NCI-H187 treated with DMSO at 0.1 percent for 48 hours (cell line): Measurements from ENCODE around the gene CTSH.

Experiments
- DNase-seq: peaks from one replicate; lab custom pipeline; 2025; lab: John Stamatoyannopoulos, UW

The CTSH gene, protein sequence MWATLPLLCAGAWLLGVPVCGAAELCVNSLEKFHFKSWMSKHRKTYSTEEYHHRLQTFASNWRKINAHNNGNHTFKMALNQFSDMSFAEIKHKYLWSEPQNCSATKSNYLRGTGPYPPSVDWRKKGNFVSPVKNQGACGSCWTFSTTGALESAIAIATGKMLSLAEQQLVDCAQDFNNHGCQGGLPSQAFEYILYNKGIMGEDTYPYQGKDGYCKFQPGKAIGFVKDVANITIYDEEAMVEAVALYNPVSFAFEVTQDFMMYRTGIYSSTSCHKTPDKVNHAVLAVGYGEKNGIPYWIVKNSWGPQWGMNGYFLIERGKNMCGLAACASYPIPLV

DNA sequence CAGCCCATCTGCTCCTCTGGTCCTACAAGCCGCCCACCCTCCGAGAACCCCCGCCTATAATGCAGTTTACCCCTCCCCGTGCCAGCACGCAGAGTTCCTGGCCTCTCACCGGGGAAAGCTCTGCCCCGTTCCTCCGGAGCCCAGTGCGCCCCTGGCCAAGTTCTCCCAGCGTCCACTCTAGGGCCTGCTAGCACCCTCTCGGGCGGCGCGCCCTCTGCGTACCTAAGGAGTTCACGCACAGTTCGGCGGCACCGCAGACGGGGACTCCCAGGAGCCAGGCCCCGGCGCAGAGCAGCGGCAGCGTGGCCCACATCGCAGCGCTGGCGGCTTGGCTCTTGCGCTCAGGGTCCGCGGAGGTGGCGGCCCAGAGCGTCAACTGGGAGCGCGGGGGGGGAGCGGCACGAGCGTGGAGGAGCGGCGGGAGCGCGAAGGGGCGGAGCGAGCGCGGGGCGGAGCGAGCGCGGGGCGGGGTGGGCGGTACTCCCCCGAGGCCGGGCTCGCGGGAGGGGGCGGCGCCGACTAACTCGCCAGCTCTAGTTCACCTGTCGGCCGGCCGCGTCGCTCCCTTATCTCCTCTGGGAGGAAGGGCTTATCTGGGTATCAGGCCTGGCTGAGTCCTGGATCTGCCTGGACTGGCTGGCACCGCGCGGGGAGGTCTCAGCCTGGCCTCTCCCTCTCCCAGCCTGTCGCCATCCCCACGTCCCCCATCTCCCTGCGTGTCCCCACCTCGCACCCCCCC lies at the start of gene CTSH:
Gene CTSH (minus strand): TSS at position 378 of the 739 bp plus-strand sequence. CDS start 65 bp downstream, at position 313.
- no peak for DNase-seq

DNA sequence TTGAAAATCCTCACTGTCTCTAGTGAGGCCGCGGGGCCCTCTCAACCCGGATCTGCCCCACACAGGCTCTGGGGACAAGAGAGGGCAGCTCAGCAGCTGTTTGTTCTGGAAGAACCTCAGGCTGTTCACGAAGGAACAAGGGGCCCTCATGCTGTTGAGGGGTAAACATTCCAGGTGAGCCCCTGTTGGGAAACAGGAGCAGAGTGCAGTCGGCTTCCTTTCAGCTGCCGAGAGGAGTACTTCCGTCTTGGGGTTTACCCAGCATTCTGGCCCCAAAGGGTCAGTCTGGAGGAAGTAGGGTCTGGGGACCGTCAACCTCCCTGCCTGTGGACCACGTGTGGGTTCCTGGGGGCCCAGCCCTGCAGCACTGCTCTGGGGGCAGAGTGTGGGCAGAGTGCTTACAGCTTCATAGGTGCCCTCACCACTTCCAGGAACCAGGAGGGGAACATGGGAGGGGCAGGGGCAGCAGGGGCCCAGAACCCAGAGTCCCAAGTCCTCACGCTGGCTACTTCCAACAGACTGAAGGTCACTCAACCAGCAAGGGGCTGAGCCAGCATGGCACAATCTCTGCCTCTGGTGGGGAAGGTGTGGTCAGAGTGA lies 49.2 kb upstream of the CTSH start:
- no peak for DNase-seq

DNA sequence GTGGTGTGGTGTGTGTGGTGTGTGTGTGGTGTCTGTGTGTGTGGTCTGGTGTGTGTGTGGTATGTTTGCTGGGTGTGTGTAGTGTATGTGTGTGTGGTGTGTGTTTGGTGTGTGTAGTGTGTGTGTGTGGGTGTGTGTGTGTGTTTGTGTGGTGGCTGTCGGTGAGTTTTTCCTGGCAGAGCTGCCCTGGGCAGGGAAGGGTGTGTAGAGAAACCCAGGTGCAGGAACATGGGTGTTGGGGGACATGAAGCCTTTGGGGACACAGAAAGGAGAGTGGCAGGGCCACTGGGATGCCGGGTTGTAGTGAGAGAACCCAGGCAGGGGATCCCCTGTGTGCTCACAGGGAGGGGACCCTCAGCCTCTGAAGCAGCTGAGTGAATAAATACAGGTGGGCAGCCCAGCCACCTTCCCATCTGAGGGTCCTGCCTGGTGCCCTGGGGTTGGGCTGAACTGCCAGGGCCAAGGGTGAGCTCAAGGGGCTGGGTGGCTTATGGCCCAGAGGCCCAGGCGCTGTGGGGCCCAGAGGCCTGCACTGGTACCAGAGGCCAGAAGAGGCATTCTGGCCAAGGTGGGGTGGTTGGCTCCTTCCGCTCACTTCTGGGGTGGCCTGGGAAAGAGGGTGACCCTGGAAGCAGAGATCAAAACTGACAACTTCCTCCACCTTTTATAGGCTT lies 48.5 kb upstream of the CTSH start:
- no peak for DNase-seq

DNA sequence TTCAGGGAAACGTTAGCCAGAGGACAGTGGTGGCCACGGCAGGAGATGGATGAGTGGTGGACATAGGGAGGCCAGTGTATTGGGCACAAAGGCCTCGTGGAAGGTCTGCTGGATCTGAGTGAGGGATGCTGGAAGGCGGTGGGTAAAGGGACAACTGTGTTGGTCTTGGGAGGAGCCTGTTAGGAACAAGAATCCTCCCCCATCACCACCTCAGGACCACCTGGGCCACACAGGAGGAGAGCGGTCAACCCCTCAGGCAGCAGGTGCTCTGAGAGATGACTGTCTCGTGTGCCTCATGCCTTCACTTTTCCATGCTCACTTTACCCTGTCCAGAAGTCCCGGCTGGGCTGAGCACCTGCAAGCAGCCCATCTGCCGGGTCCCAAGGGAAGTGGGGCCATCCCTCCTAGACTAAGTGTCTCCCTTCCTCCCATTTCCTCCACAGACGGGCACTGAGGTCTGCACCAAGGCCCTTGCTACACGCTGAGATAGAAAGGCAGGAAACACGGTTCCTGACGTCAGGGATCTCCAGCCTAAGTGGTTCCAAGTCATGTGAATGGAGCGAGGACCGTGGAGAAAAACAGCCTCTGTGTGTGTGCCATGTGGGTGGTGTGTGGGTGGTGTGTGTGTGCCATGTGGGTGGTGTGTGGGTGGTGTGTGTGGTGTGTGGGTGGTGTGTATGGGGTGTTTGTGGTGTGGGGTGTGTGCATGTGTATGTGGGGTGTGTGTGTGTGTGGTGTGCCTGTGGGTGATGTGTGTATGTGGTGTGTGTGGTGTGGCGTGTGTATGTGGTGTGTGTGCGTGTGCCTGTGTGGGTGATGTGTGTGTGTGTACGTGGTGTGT lies 47.8 kb upstream of the CTSH start:
- no peak for DNase-seq

DNA sequence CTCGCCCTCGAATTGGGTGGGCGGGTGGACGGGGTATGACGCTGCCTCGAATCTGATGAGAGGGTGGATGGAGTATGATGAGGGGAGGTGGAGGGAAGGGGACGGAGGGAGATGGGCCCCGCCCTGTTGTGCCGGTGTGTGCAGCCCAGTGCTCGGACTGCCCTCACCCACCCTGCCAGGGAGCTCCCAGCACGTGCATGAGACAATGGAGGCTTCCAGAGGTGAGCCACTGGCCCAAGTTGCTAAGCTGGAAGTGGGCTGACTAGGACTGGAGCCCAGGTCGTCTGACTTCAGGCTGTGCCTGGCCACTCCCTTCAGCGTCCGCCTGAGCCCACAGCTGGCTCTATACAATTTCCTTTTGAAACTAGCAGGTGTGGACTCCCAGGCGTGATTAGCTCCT lies 47.0 kb upstream of the CTSH start:
- DNase-seq, result no peak

DNA sequence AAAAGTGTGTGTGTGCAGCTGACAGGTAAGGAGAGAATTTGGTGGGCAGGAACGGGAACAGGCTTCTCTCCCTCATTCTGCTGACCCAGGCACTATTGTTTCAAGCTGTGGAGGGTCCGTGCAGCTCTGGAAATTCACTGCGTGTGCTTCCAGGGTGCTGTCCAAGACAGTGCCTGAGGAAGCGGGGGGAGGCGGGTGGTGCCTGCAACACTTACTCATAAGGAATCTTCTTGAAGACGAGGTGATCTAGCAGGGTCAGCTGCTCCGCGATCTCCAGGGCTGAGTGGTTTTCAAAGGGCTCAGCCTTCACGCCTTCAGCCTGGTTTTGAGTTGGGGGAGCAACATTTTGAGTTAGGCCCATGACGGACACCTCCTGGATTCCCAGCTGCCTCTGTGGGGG lies 46.6 kb upstream of the CTSH start:
- no peak for DNase-seq

DNA sequence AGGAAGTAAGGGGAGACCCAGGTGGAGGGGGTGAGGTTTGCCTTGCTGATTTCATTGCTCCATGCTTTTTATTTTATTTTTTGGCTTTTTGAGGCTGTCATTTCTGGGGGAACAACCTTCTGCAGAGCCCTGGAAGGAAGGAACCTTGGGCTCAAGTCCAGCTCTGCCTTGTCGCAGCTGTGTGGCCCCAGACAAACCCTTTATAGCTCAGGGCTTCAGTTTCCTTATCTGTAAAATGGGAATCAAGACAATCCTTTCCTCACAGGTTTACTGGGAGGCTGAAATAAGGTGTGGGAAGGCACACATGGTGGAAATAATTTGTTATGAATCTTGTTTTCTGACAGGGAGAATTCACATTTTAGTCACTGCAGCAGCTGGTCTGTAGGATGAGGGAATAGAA lies 45.4 kb upstream of the CTSH start:
- DNase-seq, result no peak

DNA sequence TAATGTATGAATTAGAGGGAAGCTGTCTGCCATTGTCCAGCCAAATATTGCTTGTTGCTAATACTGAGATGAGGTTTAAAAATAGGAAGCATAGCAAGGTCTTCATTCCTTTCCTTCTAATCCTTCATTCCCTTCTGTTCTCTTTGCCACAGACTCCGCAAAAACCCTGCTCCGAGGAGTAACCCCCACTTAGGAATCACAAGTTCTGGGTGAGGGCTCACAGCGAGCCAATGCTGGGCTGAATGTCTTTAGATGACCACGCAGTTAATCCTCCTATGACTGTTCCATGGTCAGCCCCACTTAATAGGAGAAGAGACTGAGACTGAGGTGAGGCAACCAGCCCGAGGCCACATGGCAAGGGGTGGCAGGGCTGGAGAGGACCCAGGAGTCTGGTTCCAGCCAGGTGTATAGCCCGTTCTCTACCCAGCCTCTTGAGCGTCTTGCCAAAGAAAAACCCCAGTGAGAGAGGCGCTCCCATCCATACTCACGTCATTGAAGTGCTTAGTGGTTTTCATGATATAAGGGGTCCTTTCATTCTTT lies 44.9 kb upstream of the CTSH start:
- DNase-seq, result no peak

DNA sequence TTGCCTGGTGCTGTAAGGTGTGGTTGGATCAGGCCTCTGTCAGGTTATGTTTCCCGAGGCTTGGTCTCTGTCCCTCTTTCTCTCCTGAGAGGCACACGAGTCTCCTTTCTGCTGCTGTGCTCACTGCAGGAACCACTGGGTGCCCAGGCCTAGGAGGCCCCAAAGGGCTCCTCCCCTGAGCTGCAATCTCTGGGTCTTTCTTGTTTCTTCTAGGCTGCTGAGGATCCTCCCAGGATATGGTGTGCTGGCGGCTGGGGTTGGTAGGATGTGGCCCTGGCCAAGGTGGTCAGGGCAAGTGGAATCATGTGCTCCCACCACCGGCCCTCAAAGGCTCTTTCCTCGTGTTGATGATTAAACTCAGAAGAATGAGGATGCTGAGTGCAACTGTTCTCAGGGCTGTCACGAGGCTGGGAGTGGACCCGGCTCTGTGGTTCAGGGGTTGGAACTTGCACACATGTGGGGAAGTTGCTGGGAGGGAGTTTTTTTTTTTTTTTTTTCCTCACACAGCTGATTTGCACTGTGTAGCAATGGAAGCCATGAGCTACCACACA lies 43.6 kb upstream of the CTSH start:
- no peak for DNase-seq

DNA sequence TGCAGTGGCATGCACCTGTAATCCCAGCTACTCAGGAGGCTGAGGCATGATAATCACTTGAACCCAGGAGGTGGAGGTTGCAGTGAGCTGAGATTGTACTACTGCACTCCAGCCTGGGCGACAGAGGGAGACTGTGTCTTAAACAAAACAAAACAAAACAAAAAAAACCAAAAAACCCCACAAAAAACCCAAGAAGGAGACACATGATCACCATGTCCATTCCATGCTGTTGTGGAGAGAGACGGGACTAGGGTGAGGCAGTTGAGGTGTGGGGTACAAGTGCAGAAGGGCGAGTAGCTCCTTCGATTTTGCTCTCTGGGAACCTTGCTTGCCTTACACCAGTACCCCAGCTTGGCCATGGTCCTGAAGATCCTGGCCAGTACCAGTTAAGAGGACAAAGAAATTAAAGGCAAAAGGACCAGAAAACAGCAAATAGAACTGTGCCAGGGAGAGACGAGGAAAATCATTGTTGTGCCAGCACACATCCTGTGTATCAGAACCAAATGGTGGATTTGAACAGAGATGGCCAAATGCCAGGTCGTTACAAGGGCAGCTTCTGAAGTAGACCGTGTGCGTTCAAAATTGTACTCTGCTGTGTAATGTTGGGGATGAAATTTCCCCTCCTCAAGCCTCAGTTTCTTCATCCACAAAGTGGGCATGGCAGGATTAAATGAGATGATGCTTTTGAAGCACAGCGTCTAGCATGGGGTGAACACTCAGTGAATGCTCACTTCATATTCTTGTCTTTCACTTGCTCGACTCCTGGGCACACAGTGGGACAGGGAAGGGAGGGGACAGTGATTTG lies 42.9 kb upstream of the CTSH start:
- no peak for DNase-seq

DNA sequence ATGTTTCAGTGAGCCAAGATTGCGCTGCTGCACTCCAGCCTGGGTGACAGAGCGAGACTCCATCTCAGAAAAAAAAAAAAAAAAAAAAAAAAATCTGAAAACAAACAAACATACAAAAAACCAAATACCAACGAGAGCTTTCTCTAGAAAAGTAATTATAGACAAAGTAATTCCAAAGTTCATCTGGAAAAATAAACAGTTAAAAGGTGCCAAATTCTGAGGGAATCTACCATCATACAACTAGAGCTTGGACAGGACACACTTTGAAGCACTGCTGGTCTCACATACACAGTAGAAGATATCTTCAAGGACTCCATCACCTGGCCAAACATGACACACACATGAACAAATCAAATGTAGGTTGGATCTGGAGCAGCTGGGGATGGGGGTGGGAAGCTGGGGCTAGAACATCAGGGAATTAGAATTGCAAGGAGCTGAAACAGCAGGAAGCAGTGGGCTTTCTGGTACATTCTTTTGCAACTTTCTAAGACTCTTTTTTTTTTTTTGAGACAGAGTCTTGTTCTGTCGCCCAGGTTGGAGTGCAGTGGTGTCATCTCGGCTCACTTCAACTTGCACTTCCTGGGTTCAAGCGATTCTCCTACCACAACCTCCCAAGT lies 41.1 kb upstream of the CTSH start:
- DNase-seq, result no peak

DNA sequence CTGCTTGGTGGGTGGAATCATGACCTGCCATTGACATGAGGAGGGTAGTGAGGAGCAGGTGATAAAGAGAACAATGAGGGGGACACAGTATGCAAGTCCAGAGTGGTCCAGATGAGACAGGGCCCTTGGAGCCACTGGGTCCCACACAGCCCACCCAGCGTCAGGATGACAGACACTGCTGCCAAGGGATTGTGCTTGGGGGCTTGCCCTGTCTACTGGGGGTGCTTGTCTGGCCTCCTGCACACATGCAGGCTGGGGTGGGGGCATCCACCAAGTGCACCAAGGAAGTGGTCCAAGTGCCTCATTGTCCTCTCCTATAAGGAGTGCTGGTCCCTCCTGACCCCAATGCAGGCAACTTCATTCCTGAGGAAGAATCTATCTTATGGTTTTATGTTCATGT lies 39.2 kb upstream of the CTSH start:
- DNase-seq, result no peak

DNA sequence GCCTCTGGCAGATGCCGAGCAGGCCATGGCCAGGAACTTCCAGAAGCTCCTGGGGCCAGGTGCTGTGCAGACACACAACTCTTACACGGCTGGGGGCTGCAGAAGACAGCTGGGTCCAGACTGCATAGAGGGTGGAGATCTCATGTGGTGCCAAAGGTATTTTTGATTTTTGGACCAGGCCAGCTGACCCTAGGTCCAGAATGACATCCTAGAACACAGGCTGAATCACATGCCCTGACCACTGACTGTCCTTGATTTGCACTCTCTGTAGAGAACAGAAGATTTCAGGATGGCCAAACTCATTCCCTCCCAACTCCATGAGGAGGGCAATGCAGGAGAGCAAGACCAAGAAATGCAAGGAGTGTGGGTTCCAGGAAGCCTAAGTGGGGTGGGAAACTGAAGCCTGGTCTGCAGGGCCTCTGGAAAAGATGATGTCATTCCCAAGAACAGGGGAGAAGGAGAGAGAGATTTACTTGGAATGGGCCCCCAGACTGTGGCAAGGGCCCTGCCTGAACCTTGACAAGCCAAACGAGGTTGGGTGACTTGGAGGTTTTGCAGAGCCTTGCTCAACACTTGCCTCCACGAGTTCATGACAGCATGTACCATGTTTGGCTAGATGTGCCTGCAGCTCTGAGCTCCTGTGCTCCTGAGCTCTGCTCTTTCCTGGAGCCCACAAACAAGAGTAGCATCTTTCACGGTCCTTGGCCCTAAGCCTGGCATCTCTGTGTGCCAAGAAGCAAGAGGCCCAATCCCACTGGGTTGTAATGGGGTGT lies 38.5 kb upstream of the CTSH start:
- DNase-seq, result no peak

DNA sequence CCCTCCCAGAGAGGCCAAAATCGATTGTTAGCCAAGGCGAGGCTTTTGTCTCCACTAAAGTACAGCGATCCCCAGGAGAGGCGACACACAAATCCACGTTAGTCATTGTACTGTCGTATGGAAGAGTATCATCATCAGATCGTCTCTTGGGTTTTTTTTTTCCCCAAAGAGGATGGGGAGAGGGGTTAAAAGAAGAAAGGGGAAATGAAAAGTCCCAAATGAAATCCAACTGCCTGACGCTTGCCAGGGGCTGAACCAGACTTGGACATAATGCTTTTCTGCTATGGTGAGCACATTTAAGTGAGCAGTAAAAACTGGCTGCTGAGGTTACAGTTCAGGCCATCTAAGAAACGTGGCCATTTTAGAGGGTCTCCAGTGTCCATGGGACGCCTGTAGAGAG lies 37.9 kb upstream of the CTSH start:
- DNase-seq, result no peak

DNA sequence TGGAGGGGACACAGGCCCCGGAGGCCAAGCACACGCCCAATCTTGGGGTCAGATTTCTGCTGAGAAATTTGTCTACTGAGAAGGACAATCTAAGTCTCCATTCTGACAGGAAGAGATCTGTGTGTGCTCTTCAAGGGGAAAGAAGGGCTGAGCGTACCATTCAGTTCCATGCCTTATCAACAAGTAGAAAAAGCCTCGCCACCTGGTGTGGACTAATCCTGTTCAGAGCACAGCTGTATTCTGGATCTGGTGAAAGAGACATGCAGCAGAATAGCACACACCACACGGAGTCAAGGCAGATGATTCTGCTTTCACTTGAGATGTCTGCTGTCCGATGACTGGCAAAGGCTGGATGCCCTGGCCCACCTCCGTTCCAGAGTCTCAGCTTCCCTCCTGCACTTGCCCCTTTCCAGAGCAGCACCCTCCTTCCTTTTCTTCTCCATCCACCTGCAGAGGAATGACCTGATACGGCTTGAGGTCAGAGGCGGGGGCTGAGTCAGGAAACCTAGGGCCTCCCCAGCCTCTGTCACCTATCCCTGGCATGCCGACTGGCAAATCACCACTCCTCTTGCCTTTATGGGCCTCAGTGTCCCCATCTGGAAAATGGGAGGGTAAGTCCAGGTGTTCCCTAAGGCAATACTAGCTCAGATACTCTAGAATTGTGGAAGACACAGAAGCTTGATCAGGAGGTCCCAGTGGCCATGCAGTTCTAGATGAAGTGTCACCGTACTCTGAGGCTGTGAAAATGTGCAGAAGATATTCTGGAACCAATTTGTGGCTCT lies 36.9 kb upstream of the CTSH start:
- no peak for DNase-seq

DNA sequence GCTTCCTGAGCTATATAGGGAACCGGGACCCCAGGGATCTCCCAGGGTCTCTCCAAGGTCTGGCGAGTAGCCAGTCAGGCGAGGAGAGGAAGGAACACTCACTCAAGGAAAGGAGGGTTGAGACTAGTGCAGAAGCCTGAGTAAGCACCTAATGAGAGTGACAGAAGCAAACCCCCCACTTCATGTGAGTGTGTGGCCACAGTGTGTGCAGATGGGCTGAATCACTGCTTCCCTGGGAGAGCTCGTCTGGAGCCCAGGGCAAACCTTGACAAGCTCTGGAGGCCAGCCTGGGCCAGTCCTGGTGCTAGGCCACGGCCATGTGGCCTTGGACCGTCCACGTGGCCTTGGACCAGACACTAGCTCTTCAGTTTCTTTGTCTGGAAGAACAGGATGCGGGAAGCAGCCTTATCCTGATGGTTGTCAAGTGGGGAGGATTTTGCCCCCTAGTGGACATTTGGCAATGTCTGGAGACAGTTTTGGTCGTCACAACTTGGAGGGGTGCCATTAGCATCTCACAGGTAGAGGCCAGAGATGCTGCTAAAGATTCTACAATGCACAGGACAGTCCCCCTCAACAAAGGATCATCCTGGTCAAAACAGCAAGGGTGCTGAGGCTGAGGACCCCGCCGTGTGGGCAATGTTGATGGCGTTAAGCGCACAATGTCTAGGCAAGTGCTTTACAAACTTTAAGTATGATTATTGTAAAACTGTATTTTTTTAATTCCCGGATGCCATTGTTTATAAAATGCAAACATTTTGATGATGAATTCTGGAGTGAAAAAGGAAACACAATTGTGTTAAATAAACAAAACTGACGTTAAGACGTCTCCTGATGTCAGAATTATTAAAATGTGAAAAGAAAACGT lies 34.8 kb upstream of the CTSH start:
- DNase-seq, result peak; percentile 8

DNA sequence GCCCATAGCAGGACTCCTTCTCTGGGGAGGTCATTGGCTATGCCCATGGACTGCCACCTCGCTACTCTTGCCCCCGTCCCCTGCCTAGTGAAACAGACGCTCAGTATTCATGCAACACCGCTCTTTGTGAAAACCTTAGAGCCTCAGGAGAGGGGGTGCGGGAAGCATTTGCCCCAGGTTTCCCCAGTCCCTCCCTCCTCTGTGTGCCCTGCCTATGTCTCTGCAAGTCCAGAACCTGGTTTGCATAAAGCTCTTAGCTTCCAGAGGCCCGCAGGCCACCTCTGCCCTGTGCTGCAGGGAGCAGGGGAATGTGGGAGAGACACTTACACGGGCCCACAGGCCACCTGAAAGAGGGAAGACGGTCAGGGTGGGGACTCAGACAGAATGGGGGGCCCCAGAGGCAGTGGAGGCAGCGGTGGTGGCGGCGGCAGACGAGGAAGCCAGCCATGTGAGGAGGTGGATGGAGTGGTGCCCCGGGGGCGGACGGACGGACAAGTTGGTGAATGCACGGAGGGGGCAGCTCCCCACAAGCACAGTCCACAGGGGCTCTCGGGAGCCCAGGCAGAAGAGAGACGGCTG lies 33.8 kb upstream of the CTSH start:
- DNase-seq, result no peak
